H1 (cell line): ENCODE results near the gene PTMA. TPM values are rescaled to one million over a fixed set of nuclear protein-coding genes. Genes with fewer than 3 reads are reported as not detected.

ENCODE experiments used
- polyA plus RNA-seq, 7 experiments: library from polyadenylated mRNA; depleted of rRNA in 3 of 7; stranded (reverse) in 5 of 7; unstranded in 2 of 7; fragments of >200 nt in 5 of 7; fragments of 200-250 nt in 2 of 7; gene quantifications; 1 replicate in 5 of 7; 2 replicates in 1 of 7; 4 replicates in 1 of 7; pipeline versions ENCODE4 v1.2.1 to v1.2.3, GENCODE V29; 2011 to 2013; ENCODE audit warnings: missing spikeins in 2 of 7, mixed read lengths in 2 of 7
- small RNA-seq: library from polyadenylated mRNA; stranded (forward); fragments of <200 nt; extraction: miRNeasy Mini kit (QIAGEN cat#:217004); gene quantifications from one replicate; pipeline ENCODE3, GENCODE V24; 2013; ENCODE audit not compliant: insufficient read depth
- total RNA-seq: library from RNA; stranded (reverse); fragmentation: NEBNext Ultra II Directional; extraction: Animal tissue kit (Norgen Biotek cat#: 25700); gene quantifications from 2 replicates; pipeline ENCODE4 v1.2.1, GENCODE V29; 2021

The PTMA gene
- total and polyA plus RNA-seq, 2 of the 8 experiments (the other 6 are each of a cell fraction or from before 2014, with no cell fraction given), result 683 to 2,680 TPM

Small RNAs within 50 kb of the gene (small RNA-seq; reads per million reads assigned to genes)
- not detected for gene RF00015

Other genes starting within 250 kb of the PTMA start
- 1,442 and 1,478 TPM in 2 replicates for gene NCL, start 244.0 kb upstream of the PTMA start, total RNA-seq
- gene NCL, start 244.0 kb upstream of the PTMA start, polyA plus RNA-seq (2011; rRNA removed), result 61.2 and 61.5 TPM in 2 replicates
- gene NMUR1, start 178.1 kb upstream of the PTMA start, total RNA-seq, result 0.46 and 0.56 TPM in 2 replicates
- 1.5 and 2.0 TPM in 2 replicates for gene NMUR1, start 178.1 kb upstream of the PTMA start, polyA plus RNA-seq (2011; rRNA removed)
- gene TEX44, start 115.7 kb upstream of the PTMA start, total RNA-seq, result not detected in 2 replicates
- gene TEX44, start 115.7 kb upstream of the PTMA start, polyA plus RNA-seq (2011; rRNA removed), result 0.06 TPM in 1 of 2 replicates, not detected in the other
- 33.7 and 37.8 TPM in 2 replicates for gene PDE6D, start 72.8 kb downstream of the PTMA start, total RNA-seq
- 44.0 and 63.9 TPM in 2 replicates for gene PDE6D, start 72.8 kb downstream of the PTMA start, polyA plus RNA-seq (2011; rRNA removed)
- 62.2 and 67.2 TPM in 2 replicates for gene COPS7B, start 77.9 kb downstream of the PTMA start, total RNA-seq
- 72.1 and 98.6 TPM in 2 replicates for gene COPS7B, start 77.9 kb downstream of the PTMA start, polyA plus RNA-seq (2011; rRNA removed)
- 2.1 and 4.7 TPM in 2 replicates for gene NPPC, start 217.9 kb downstream of the PTMA start, total RNA-seq
- gene NPPC, start 217.9 kb downstream of the PTMA start, polyA plus RNA-seq (2011; rRNA removed), result 1.3 TPM in 2 replicates